Liver (tissue), 9 donors: ENCODE data around the gene BCL2L11. TPM values are rescaled to one million over a fixed set of nuclear protein-coding genes. Genes with fewer than 3 reads are reported as not detected.

ENCODE experiments used
- DNase-seq: peaks from one replicate; pipeline ENCODE4 v3.0.0-alpha.2; 2017; ENCODE audit warnings: low spot score
- H3K27ac ChIP-seq, 2 donors: one replicate each; pipeline ENCODE4 v1.7.0; 2013; ENCODE audit warnings: inconsistent platforms in 2 of 2, low read length in 2 of 2, control low read depth in 1 of 2, low read depth in 1 of 2, mild to moderate bottlenecking in 1 of 2
- H3K27me3 ChIP-seq, 4 donors: one replicate each; pipeline versions ENCODE4 v1.6.1 to v1.7.0; 2013; ENCODE audit warnings: low read length in 3 of 4, inconsistent platforms in 1 of 4, mild to moderate bottlenecking in 1 of 4, moderate library complexity in 1 of 4; ENCODE audit not compliant: control insufficient read depth in 4 of 4, insufficient read depth in 4 of 4
- H3K36me3 ChIP-seq, 4 donors: one replicate each; pipeline versions ENCODE4 v1.6.1 to v1.7.0; 2013; ENCODE audit warnings: low read length in 3 of 4, mild to moderate bottlenecking in 3 of 4, low read depth in 1 of 4, moderate library complexity in 1 of 4; ENCODE audit not compliant: control insufficient read depth in 4 of 4, insufficient read depth in 3 of 4
- H3K4me1 ChIP-seq, 4 donors: one replicate each; pipeline versions ENCODE4 v1.6.1 to v1.7.0; 2013; ENCODE audit warnings: low read length in 3 of 4, mild to moderate bottlenecking in 3 of 4, moderate library complexity in 1 of 4; ENCODE audit not compliant: control insufficient read depth in 4 of 4, insufficient read depth in 4 of 4
- H3K4me3 ChIP-seq, 3 donors: one replicate each; pipeline versions ENCODE4 v1.6.1 to v1.7.0; 2013; ENCODE audit warnings: low read length in 3 of 3, control low read depth in 1 of 3, low read depth in 1 of 3, mild to moderate bottlenecking in 1 of 3
- H3K9ac ChIP-seq, 2 donors: one replicate each; pipeline ENCODE4 v1.7.0; 2013; ENCODE audit warnings: low read length in 2 of 2, mild to moderate bottlenecking in 2 of 2, moderate library complexity in 2 of 2, control low read depth in 1 of 2, low read depth in 1 of 2
- H3K9me3 ChIP-seq, 4 donors: one replicate each; pipeline versions ENCODE4 v1.6.1 to v1.7.0; 2013; ENCODE audit warnings: low read length in 3 of 4; ENCODE audit not compliant: control insufficient read depth in 4 of 4
- ATF3 ChIP-seq: IDR thresholded peaks from 2 replicates; pipeline ENCODE4 v1.6.1; 2016; ENCODE audit warnings: antibody characterized with exemption
- CTCF ChIP-seq: fragments of 150-350 bp; IDR thresholded peaks from 2 replicates; pipeline ENCODE4 v1.5.1; 2017; ENCODE audit warnings: improper control_type of control experiment, low read depth, low read length; ENCODE audit not compliant: missing input control
- EGR1 ChIP-seq, 2 donors: IDR thresholded peaks; 2 replicates each; pipeline ENCODE4 v1.6.1; 2016 to 2018; ENCODE audit warnings: antibody characterized with exemption in 2 of 2, low read depth in 2 of 2
- FOXA1 ChIP-seq: IDR thresholded peaks from 2 replicates; pipeline ENCODE4 v1.6.1; 2016; ENCODE audit warnings: antibody characterized with exemption
- FOXA2 ChIP-seq: IDR thresholded peaks from 2 replicates; pipeline ENCODE4 v1.6.1; 2016; ENCODE audit warnings: antibody characterized with exemption
- GABPA ChIP-seq, 2 donors: IDR thresholded peaks in 1 of 2; conservative IDR thresholded peaks in 1 of 2; 2 replicates each; pipeline ENCODE4 v1.6.1; 2016; ENCODE audit warnings: antibody characterized with exemption in 2 of 2, mild to moderate bottlenecking in 1 of 2, moderate library complexity in 1 of 2
- HNF4A ChIP-seq, 2 donors: conservative IDR thresholded peaks; 2 replicates each; pipeline ENCODE4 v1.6.1; 2016; ENCODE audit warnings: antibody characterized with exemption in 2 of 2, mild to moderate bottlenecking in 2 of 2
- HNF4G ChIP-seq: IDR thresholded peaks from 2 replicates; pipeline ENCODE4 v1.6.1; 2016; ENCODE audit warnings: antibody characterized with exemption
- JUND ChIP-seq, 2 donors: IDR thresholded peaks; 2 replicates each; pipeline ENCODE4 v1.6.1; 2016; ENCODE audit warnings: antibody characterized with exemption in 2 of 2
- MAX ChIP-seq: IDR thresholded peaks from 2 replicates; pipeline ENCODE4 v1.6.1; 2016; ENCODE audit warnings: antibody characterized with exemption
- NR2F2 ChIP-seq: IDR thresholded peaks from 2 replicates; pipeline ENCODE4 v1.6.1; 2016; ENCODE audit warnings: antibody characterized with exemption
- RAD21 ChIP-seq, 2 donors: IDR thresholded peaks; 2 replicates each; pipeline ENCODE4 v1.6.1; 2016; ENCODE audit warnings: antibody characterized with exemption in 2 of 2, mild to moderate bottlenecking in 2 of 2
- REST ChIP-seq: IDR thresholded peaks from 2 replicates; pipeline ENCODE4 v1.6.1; 2016; ENCODE audit warnings: antibody characterized with exemption, mild to moderate bottlenecking
- RXRA ChIP-seq, 2 donors: IDR thresholded peaks; 2 replicates each; pipeline ENCODE4 v1.6.1; 2017 to 2018; ENCODE audit warnings: antibody characterized with exemption in 2 of 2, mild to moderate bottlenecking in 1 of 2
- SP1 ChIP-seq: IDR thresholded peaks from 2 replicates; pipeline ENCODE4 v1.6.1; 2018; ENCODE audit warnings: antibody characterized with exemption, mild to moderate bottlenecking
- TAF1 ChIP-seq: conservative IDR thresholded peaks from 2 replicates; pipeline ENCODE4 v1.6.1; 2016; ENCODE audit warnings: antibody characterized with exemption, mild to moderate bottlenecking
- YY1 ChIP-seq: IDR thresholded peaks from 2 replicates; pipeline ENCODE4 v1.6.1; 2016; ENCODE audit warnings: antibody characterized with exemption, mild to moderate bottlenecking
- ZBTB33 ChIP-seq: IDR thresholded peaks from 2 replicates; pipeline ENCODE4 v1.6.1; 2016; ENCODE audit warnings: antibody characterized with exemption
- WGBS: extraction: QIAGEN DNeasy Blood & Tissue Kit; methylation state at CpG from one replicate; pipeline ENCODE4 v1.1.7; 2013; 5-methylcytosine and 5-hydroxymethylcytosine counted together
- polyA plus RNA-seq, 2 donors: library from polyadenylated mRNA; stranded (reverse) in 1 of 2; unstranded in 1 of 2; fragments of 200-250 nt in 1 of 2; fragments of >200 nt in 1 of 2; fragmentation: Nextera tagmentation in 1 of 2; extraction: Ambion mirVana in 1 of 2; gene quantifications; one replicate each; pipeline versions ENCODE4 v1.2.1 to v1.2.3, GENCODE V29; 2013 to 2015
- total RNA-seq, 2 donors: library from RNA; depleted of rRNA; stranded (reverse); fragments of >200 nt; gene quantifications; one replicate each; pipeline ENCODE4 v1.2.3, GENCODE V29; 2014
- donor health status: healthy.
- donor health status: healthy.
- donor health status: healthy.
- donor health status: healthy.
- donor health status: healthy.

Gene BCL2L11
- total and polyA plus RNA-seq, 4 donors: 5.0 to 19.5 (median 12.2) TPM

- H3K4me1 ChIP-seq: peaks cover 16 to 34% (median 28%) of the 10 kb centered on the region in 4 donors
- WGBS: 50% methylated on average over 4 of the region's 4 CpGs
- no peak for DNase-seq
- peak overlapping the region; percentile 79 to 84 for H3K27ac ChIP-seq
- H3K9me3 ChIP-seq: no peaks in the 10 kb centered on the region
- no peak overlapping the region for H3K4me3 ChIP-seq
- H3K27me3 ChIP-seq: no peaks in the 10 kb centered on the region
- no peak overlapping the region for H3K9ac ChIP-seq
- H3K36me3 ChIP-seq: no peaks in the 10 kb centered on the region
- TF ChIP-seq HNF4G (no peak), SP1 (no peak), FOXA1 (no peak), HNF4A (conservative IDR thresholded peaks at IDR 0.05) (no peak), RAD21 (IDR thresholded peaks at IDR 0.05) (no peak), RXRA (IDR thresholded peaks at IDR 0.05) (no peak), CTCF (no peak), JUND (IDR thresholded peaks at IDR 0.05) (no peak), FOXA2 (no peak)
Measured at GRCh38 chr2:111176867-111177266, 56.2 kb downstream of the BCL2L11 start.

- TF ChIP-seq SP1: no peak
- TF ChIP-seq ATF3: no peak
- TF ChIP-seq NR2F2: no peak
- no peak for TF ChIP-seq RAD21 (IDR thresholded peaks at IDR 0.05)
- no peak for TF ChIP-seq ZBTB33
- no peak for TF ChIP-seq HNF4A (conservative IDR thresholded peaks at IDR 0.05)
- no peak for TF ChIP-seq FOXA1
- no peak for TF ChIP-seq FOXA2
- TF ChIP-seq REST: no peak
- TF ChIP-seq TAF1: no peak
- no peak for TF ChIP-seq EGR1 (IDR thresholded peaks at IDR 0.05; ENCODE audit: low read depth in 2 of 2)
- TF ChIP-seq HNF4G: no peak
- no peak for TF ChIP-seq CTCF
- no peak for TF ChIP-seq JUND (IDR thresholded peaks at IDR 0.05)
- no peak for TF ChIP-seq YY1
- TF ChIP-seq GABPA (IDR thresholded peaks at IDR 0.05 in 1 of 2, conservative IDR thresholded peaks at IDR 0.05 in 1 of 2): no peak
- TF ChIP-seq MAX: no peak
- H3K4me3 ChIP-seq: no peak overlapping the region
- no peaks in the 10 kb centered on the region for H3K36me3 ChIP-seq
- H3K4me1 ChIP-seq: peaks cover 16 to 34% (median 28%) of the 10 kb centered on the region in 4 donors
- no peak for DNase-seq
- no peaks in the 10 kb centered on the region for H3K27me3 ChIP-seq
- no peaks in the 10 kb centered on the region for H3K9me3 ChIP-seq
- no peak overlapping the region for H3K9ac ChIP-seq
- H3K27ac ChIP-seq: peak overlapping the region; percentile 79 to 94
- WGBS: 91% methylated on average over 4 of the region's 4 CpGs
Measured at GRCh38 chr2:111178296-111178695, 57.6 kb downstream of the BCL2L11 start.
